Measurements from ENCODE around the gene BTBD19.
A peak's percentile ranks its signal among the peaks of the same experiment; 100 is the strongest.

BTBD19 gene

GRCh38 chr1:44803062-44803311, 5.3 kb upstream of the BTBD19 start:
- no peak for DNase-seq (ENCODE audit: low spot score)
- peaks cover 52% of the 10 kb centered on the region for H3K36me3 ChIP-seq (ENCODE audit: low read depth)
- H3K27ac ChIP-seq (ENCODE audit: poor library complexity, severe bottlenecking), result peak overlapping the region; percentile 96

DNA sequence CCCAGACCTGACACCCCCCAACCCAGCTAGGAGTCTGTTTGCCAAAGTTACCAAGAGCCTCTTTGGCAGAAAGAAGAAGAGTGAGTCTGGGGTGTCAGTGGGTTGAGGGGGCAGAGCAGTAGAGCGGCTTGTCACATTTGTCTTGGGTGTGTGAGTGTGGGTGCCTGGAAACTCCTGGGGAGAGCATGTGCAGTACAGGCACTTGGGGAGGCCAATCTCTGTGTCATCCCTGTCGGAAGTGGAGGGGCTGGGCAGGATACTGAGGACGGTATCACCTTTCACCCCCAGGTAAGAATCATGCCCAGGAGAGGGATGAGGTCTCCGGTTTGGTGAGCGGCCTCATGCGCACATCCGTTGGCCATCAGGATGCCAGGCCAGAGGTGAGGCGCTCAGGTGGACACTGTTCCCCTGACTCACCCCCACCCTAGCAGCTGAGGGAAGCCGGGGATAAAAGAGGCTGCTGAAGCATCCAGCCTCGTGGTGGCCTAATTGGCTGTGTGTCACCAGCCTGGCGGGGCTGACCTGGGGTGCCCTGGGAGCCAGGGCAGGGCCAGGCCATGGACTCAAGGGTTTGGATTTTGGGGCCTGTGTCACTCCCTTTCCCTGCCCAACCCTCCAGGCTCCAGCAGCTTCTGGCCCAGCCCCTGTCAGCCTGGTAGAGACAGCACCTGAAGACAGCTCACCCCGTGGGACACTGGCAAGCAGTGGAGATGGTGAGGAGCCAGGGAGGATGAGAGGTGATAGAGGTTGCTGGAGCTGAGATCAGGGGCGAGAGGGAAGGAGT, 4.8 kb upstream of the BTBD19 start:
- Histone ChIP-seq H3K9me3 (ENCODE audit: severe bottlenecking) (no peaks in the 10 kb centered on the region), H3K27me3 (ENCODE audit: insufficient read depth, poor library complexity, severe bottlenecking) (no peaks in the 10 kb centered on the region), H3K36me3 (ENCODE audit: low read depth) (peaks cover 52% of the 10 kb centered on the region), H3K4me1 (ENCODE audit: insufficient read depth, poor library complexity, severe bottlenecking) (peaks cover 21% of the 10 kb centered on the region), H3K27ac (ENCODE audit: poor library complexity, severe bottlenecking) (peak overlapping the region; percentile 96), H3K4me3 (ENCODE audit: severe bottlenecking) (no peak overlapping the region)
- ATAC-seq (ENCODE audit: low read depth), result no peak
- TF ChIP-seq, protein P1, sequence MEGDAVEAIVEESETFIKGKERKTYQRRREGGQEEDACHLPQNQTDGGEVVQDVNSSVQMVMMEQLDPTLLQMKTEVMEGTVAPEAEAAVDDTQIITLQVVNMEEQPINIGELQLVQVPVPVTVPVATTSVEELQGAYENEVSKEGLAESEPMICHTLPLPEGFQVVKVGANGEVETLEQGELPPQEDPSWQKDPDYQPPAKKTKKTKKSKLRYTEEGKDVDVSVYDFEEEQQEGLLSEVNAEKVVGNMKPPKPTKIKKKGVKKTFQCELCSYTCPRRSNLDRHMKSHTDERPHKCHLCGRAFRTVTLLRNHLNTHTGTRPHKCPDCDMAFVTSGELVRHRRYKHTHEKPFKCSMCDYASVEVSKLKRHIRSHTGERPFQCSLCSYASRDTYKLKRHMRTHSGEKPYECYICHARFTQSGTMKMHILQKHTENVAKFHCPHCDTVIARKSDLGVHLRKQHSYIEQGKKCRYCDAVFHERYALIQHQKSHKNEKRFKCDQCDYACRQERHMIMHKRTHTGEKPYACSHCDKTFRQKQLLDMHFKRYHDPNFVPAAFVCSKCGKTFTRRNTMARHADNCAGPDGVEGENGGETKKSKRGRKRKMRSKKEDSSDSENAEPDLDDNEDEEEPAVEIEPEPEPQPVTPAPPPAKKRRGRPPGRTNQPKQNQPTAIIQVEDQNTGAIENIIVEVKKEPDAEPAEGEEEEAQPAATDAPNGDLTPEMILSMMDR (IDR thresholded peaks at IDR 0.05; ENCODE audit: poor library complexity, severe bottlenecking), result no peak
- DNase-seq (ENCODE audit: low spot score), result no peak

More at GRCh38 chr1:44803062-44803311, 5.3 kb upstream of the BTBD19 start:
- Histone ChIP-seq H3K9me3 (ENCODE audit: severe bottlenecking) (no peaks in the 10 kb centered on the region), H3K4me1 (ENCODE audit: insufficient read depth, poor library complexity, severe bottlenecking) (peaks cover 16% of the 10 kb centered on the region), H3K27me3 (ENCODE audit: insufficient read depth, poor library complexity, severe bottlenecking) (no peaks in the 10 kb centered on the region), H3K4me3 (ENCODE audit: severe bottlenecking) (no peak overlapping the region)
- TF ChIP-seq, protein P1 (IDR thresholded peaks at IDR 0.05; ENCODE audit: poor library complexity, severe bottlenecking), result no peak
- ATAC-seq (ENCODE audit: low read depth), result no peak

DNA sequence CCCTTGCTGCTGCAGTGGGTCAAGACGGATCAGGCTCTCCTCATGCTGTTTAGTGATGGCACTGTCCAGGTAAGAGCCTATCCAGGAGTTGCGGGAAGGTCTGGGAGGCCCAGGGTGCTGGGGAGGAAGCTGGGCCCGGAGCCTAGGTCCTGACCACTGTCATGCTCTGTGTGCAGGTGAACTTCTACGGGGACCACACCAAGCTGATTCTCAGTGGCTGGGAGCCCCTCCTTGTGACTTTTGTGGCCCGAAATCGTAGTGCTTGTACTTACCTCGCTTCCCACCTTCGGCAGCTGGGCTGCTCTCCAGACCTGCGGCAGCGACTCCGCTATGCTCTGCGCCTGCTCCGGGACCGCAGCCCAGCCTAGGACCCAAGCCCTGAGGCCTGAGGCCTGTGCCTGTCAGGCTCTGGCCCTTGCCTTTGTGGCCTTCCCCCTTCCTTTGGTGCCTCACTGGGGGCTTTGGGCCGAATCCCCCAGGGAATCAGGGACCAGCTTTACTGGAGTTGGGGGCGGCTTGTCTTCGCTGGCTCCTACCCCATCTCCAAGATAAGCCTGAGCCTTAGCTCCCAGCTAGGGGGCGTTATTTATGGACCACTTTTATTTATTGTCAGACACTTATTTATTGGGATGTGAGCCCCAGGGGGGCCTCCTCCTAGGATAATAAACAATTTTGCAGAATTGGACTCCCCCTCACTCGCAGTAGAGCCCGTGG, 2.9 kb upstream of the BTBD19 start:
- H3K4me3 ChIP-seq (ENCODE audit: severe bottlenecking), result no peak overlapping the region
- H3K4me1 ChIP-seq (ENCODE audit: insufficient read depth, poor library complexity, severe bottlenecking), result peaks cover 28% of the 10 kb centered on the region
- DNase-seq (ENCODE audit: low spot score) (no peak), ATAC-seq (ENCODE audit: low read depth) (no peak)
- H3K36me3 ChIP-seq (ENCODE audit: low read depth), result peaks cover 52% of the 10 kb centered on the region
- peak overlapping the region; percentile 96 for H3K27ac ChIP-seq (ENCODE audit: poor library complexity, severe bottlenecking)
- H3K9me3 ChIP-seq (ENCODE audit: severe bottlenecking), result no peaks in the 10 kb centered on the region
- TF ChIP-seq, protein P1 (IDR thresholded peaks at IDR 0.05; ENCODE audit: poor library complexity, severe bottlenecking), result no peak
- H3K27me3 ChIP-seq (ENCODE audit: insufficient read depth, poor library complexity, severe bottlenecking), result no peaks in the 10 kb centered on the region

DNA sequence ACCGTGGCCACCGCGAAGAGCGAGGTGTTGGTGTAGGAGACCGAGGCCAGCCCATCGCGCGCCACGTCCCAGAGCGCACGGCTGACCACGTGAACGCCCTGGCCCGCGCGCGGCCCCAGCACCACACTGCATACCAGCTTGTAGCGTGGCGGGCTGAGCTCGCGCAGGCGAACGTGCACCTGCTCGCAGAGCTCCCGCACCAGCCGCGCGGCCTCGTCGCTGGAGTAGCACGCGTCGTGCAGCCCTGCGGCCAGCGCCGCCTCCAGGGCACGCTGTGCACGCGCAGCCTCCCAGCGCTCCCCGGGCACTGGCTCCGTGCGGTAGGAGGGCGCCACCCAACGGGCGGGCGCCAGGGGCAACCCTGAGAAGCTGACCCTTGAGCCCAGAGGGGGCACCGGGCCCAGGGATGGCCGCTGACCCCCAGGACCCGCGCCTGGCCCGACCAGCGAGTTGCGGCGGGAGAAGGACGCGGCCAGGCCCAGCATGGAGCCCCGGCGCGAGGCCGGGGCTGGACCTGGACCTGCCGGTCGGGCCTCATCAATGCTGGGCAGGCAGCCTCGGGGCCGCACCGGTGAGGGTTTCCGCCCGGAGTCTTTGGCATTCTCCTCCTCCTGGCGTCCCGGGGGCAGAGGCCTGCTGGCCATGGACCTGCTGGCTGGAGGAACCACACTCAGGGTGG, 2.2 kb upstream of the BTBD19 start:
- H3K4me3 ChIP-seq (ENCODE audit: severe bottlenecking), result no peak overlapping the region
- no peaks in the 10 kb centered on the region for H3K9me3 ChIP-seq (ENCODE audit: severe bottlenecking)
- peak overlapping the region; percentile 96 for H3K27ac ChIP-seq (ENCODE audit: poor library complexity, severe bottlenecking)
- TF ChIP-seq, protein P1 (IDR thresholded peaks at IDR 0.05; ENCODE audit: poor library complexity, severe bottlenecking), result no peak
- H3K36me3 ChIP-seq (ENCODE audit: low read depth), result peaks cover 51% of the 10 kb centered on the region
- ATAC-seq (ENCODE audit: low read depth) (no peak), DNase-seq (ENCODE audit: low spot score) (no peak)
- peaks cover 28% of the 10 kb centered on the region for H3K4me1 ChIP-seq (ENCODE audit: insufficient read depth, poor library complexity, severe bottlenecking)
- H3K27me3 ChIP-seq (ENCODE audit: insufficient read depth, poor library complexity, severe bottlenecking), result no peaks in the 10 kb centered on the region

All from RWPE2 (cell line).